Naive thymus-derived CD4-positive, alpha-beta T cell (primary cell): Measurements from ENCODE around the gene NUP160. TPM values are rescaled to one million over a fixed set of nuclear protein-coding genes. Genes with fewer than 3 reads are reported as not detected.

ENCODE experiments used
- ATAC-seq: fragments of 150-1000 bp; cut with Tn5 transposase; 2 replicates; pipeline ENCODE4 v1.10.0; 2021; ENCODE audit warnings: mild to moderate bottlenecking, moderate library complexity
- CTCF ChIA-PET: fragments of 350-600 bp; sonication (Branson Sonifier 250); formaldehyde crosslinking; loops from one replicate; lab custom pipeline; 2021; ENCODE audit warnings: antibody characterized with exemption; lab: Charles Lee
- POLR2A ChIA-PET: fragments of 350-600 bp; sonication (Branson Sonifier 250); formaldehyde crosslinking; loops from one replicate; lab custom pipeline; 2021; ENCODE audit warnings: antibody characterized with exemption, inconsistent platforms; lab: Charles Lee
- DNase-seq, 9 donors: peaks; one replicate each; pipeline versions ENCODE4 v3.0.0 to v3.0.0-alpha.2; 2020 to 2022; ENCODE audit warnings: mixed read lengths in 1 of 9
- H3K27ac ChIP-seq: one replicate; pipeline ENCODE4 v1.7.0; 2013; ENCODE audit warnings: mild to moderate bottlenecking, low read depth, low read length, moderate library complexity
- H3K27me3 ChIP-seq, 2 donors: one replicate each; pipeline ENCODE4 v1.7.0; 2013; ENCODE audit warnings: low read length in 2 of 2, mild to moderate bottlenecking in 2 of 2, moderate library complexity in 2 of 2; ENCODE audit not compliant: control insufficient read depth in 2 of 2, insufficient read depth in 2 of 2
- H3K36me3 ChIP-seq, 3 experiments: 1 replicate in 2 of 3; 2 replicates in 1 of 3; pipeline ENCODE4 v1.7.0; 2013; ENCODE audit warnings: low read length in 3 of 3, mild to moderate bottlenecking in 3 of 3, moderate library complexity in 1 of 3; ENCODE audit not compliant: insufficient read depth in 3 of 3, control insufficient read depth in 2 of 3
- H3K4me1 ChIP-seq, 2 donors: one replicate each; pipeline ENCODE4 v1.7.0; 2013; ENCODE audit warnings: low read length in 2 of 2, mild to moderate bottlenecking in 2 of 2, moderate library complexity in 1 of 2; ENCODE audit not compliant: control insufficient read depth in 2 of 2, insufficient read depth in 2 of 2
- H3K4me3 ChIP-seq: 2 replicates; pipeline ENCODE4 v1.7.0; 2013; ENCODE audit warnings: mild to moderate bottlenecking, low read length
- H3K9me3 ChIP-seq, 3 experiments: 1 replicate in 2 of 3; 2 replicates in 1 of 3; pipeline ENCODE4 v1.7.0; 2013; ENCODE audit warnings: low read length in 3 of 3; ENCODE audit not compliant: control insufficient read depth in 2 of 3
- H3K27ac Mint-ChIP-seq, 9 donors: one replicate each; pipeline ENCODE4 v1.8.0; 2020 to 2022; ENCODE audit warnings: mixed read lengths in 9 of 9, mild to moderate bottlenecking in 8 of 9, moderate library complexity in 5 of 9, inconsistent platforms in 2 of 9
- H3K27me3 Mint-ChIP-seq, 5 donors: one replicate each; pipeline ENCODE4 v1.8.0; 2021 to 2022; ENCODE audit warnings: mixed read lengths in 5 of 5, mild to moderate bottlenecking in 1 of 5
- H3K36me3 Mint-ChIP-seq, 5 donors: one replicate each; pipeline ENCODE4 v1.8.0; 2020 to 2022; ENCODE audit warnings: mixed read lengths in 5 of 5, mild to moderate bottlenecking in 3 of 5, inconsistent platforms in 1 of 5
- H3K4me1 Mint-ChIP-seq, 7 donors: one replicate each; pipeline ENCODE4 v1.8.0; 2020 to 2022; ENCODE audit warnings: mixed read lengths in 7 of 7, mild to moderate bottlenecking in 3 of 7, inconsistent platforms in 1 of 7
- H3K4me3 Mint-ChIP-seq, 10 donors: one replicate each; pipeline ENCODE4 v1.8.0; 2020 to 2022; ENCODE audit warnings: mild to moderate bottlenecking in 10 of 10, mixed read lengths in 10 of 10, moderate library complexity in 6 of 10, inconsistent platforms in 2 of 10
- H3K9me3 Mint-ChIP-seq, 11 donors: one replicate each; pipeline ENCODE4 v1.8.0; 2020 to 2022; ENCODE audit warnings: mixed read lengths in 11 of 11, mild to moderate bottlenecking in 4 of 11, inconsistent platforms in 1 of 11, moderate library complexity in 1 of 11
- intact Hi-C, 2 donors: fragments of 100-400 bp; cut with micrococcal nuclease; formaldehyde crosslinking; loops; one replicate each; pipeline ENCODE4 v1.15.1; 2023
- polyA plus RNA-seq, 2 donors: library from polyadenylated mRNA; unstranded; fragments of 300-500 nt; fragmentation: Illumina TruSeq; gene quantifications; one replicate each; pipeline ENCODE4 v1.2.3, GENCODE V29; 2021
- total RNA-seq, 6 experiments: library from RNA in 5 of 6; stranded (reverse) in 5 of 6; gene quantifications; 1 replicate in 5 of 6; 2 replicates in 1 of 6; pipeline ENCODE4 v1.2.3 and lab custom pipeline; 2021 to 2026

Gene NUP160
- total and polyA plus RNA-seq, 7 experiments from 2014 or later = 35.1 to 68.0 (median 61.1) TPM

- intact Hi-C loops = loop anchor here in 1 of 2 donors (5.0 kb wide), 1 partner anchor 57 kb away; no protein-coding TSS in a partner anchor
- Histone ChIP-seq H3K4me3 (no peak overlapping the region), H3K4me1 (peaks cover 16 to 28% of the 10 kb centered on the region in 2 donors), H3K36me3 (no peaks in the 10 kb centered on the region), H3K9me3 (peaks cover 0 to 6% (median 0%) of the 10 kb centered on the region in 3 experiments), H3K27ac (no peak overlapping the region), H3K27me3 (no peaks in the 10 kb centered on the region)
- Mint-ChIP-seq H3K4me1 (peaks cover 18 to 48% (median 44%) of the 10 kb centered on the region in 7 donors), H3K4me3 (peak overlapping the region in 4 of 10 donors; percentile 17 to 48 (median 20)), H3K27ac (peak overlapping the region in 6 of 9 donors; percentile 9 to 78 (median 52)), H3K27me3 (no peaks in the 10 kb centered on the region), H3K9me3 (peaks cover 1 to 17% (median 6%) of the 10 kb centered on the region in 11 donors), H3K36me3 (peaks cover 0 to 7% (median 4%) of the 10 kb centered on the region in 5 donors)
- CTCF ChIA-PET = interaction anchor here (0.7 to 0.9 kb wide), 2 partner anchors 12 to 21 kb away, joined by 3 to 4 read pairs; no protein-coding TSS in a partner anchor
- POLR2A ChIA-PET = interaction anchor here (2.4 kb wide), 1 partner anchor 9 kb away, joined by 9 read pairs; no protein-coding TSS in a partner anchor
- no peak for ATAC-seq
- no peak for DNase-seq
Observed at GRCh38 chr11:47864901-47865300, 16.8 kb upstream of the NUP160 start.

- H3K4me3 ChIP-seq = no peak overlapping the region
- H3K27ac Mint-ChIP-seq = peak overlapping the region in 8 of 9 donors; percentile 26 to 93 (median 69)
- ChIA-PET CTCF (interaction anchor here (0.6 kb wide), 1 partner anchor 35 kb away, joined by 3 read pairs; no protein-coding TSS in a partner anchor), POLR2A (interaction anchor here (0.6 to 2.4 kb wide), 3 partner anchors 8 to 398 kb away, joined by 3 to 9 read pairs (median 3); no protein-coding TSS in a partner anchor)
- H3K27me3 ChIP-seq = no peaks in the 10 kb centered on the region
- H3K4me1 ChIP-seq = peaks cover 16 to 33% of the 10 kb centered on the region in 2 donors
- H3K27me3 Mint-ChIP-seq = no peaks in the 10 kb centered on the region
- no peak overlapping the region for H3K27ac ChIP-seq
- peaks cover 1 to 17% (median 6%) of the 10 kb centered on the region in 11 donors for H3K9me3 Mint-ChIP-seq
- no peak for ATAC-seq
- peaks cover 14 to 48% (median 44%) of the 10 kb centered on the region in 7 donors for H3K4me1 Mint-ChIP-seq
- H3K36me3 Mint-ChIP-seq = peaks cover 0 to 7% (median 4%) of the 10 kb centered on the region in 5 donors
- intact Hi-C loops = loop anchor here (1.0 to 5.0 kb wide), 4 partner anchors 11 to 191 kb away; no protein-coding TSS in a partner anchor
- H3K9me3 ChIP-seq = peaks cover 0 to 6% (median 0%) of the 10 kb centered on the region in 3 experiments
- H3K4me3 Mint-ChIP-seq = peak overlapping the region in 8 of 10 donors; percentile 15 to 63 (median 52)
- no peaks in the 10 kb centered on the region for H3K36me3 ChIP-seq
- no peak for DNase-seq
Observed at GRCh38 chr11:47863898-47864430, 15.8 kb upstream of the NUP160 start.

GRCh38 chr11:47863189-47863897, 15.2 kb upstream of the NUP160 start:
- H3K9me3 ChIP-seq = peaks cover 0 to 6% (median 0%) of the 10 kb centered on the region in 3 experiments
- peaks cover 13 to 49% (median 44%) of the 10 kb centered on the region in 7 donors for H3K4me1 Mint-ChIP-seq
- H3K27ac ChIP-seq = peak overlapping the region; percentile 40
- peaks cover 16 to 33% of the 10 kb centered on the region in 2 donors for H3K4me1 ChIP-seq
- no peaks in the 10 kb centered on the region for H3K27me3 Mint-ChIP-seq
- H3K9me3 Mint-ChIP-seq = peaks cover 1 to 17% (median 6%) of the 10 kb centered on the region in 11 donors
- peak overlapping the region; percentile 19 to 63 (median 54) for H3K4me3 Mint-ChIP-seq
- intact Hi-C loops = loop anchor here (1.0 to 5.0 kb wide), 4 partner anchors 10 to 191 kb away; no protein-coding TSS in a partner anchor
- ATAC-seq = peak; percentile 76
- H3K27me3 ChIP-seq = no peaks in the 10 kb centered on the region
- peaks cover 0 to 7% (median 4%) of the 10 kb centered on the region in 5 donors for H3K36me3 Mint-ChIP-seq
- POLR2A ChIA-PET = interaction anchor here (2.4 kb wide), 1 partner anchor 8 kb away, joined by 9 read pairs; no protein-coding TSS in a partner anchor
- H3K36me3 ChIP-seq = no peaks in the 10 kb centered on the region
- peak overlapping the region; percentile 47 to 93 (median 70) for H3K27ac Mint-ChIP-seq
- CTCF ChIA-PET = no interaction called here
- H3K4me3 ChIP-seq = no peak overlapping the region
- peak in 7 of 9 donors; percentile 34 to 84 (median 69) for DNase-seq

GRCh38 chr11:47861728-47862127, 13.6 kb upstream of the NUP160 start:
- ChIA-PET CTCF (interaction anchor here (1.5 kb wide), 1 partner anchor 9 kb away, joined by 5 read pairs; no protein-coding TSS in a partner anchor), POLR2A (interaction anchor here (0.8 to 2.1 kb wide), 4 partner anchors 9 to 1165 kb away, joined by 3 to 8 read pairs (median 3); partner anchors contain the start of gene NUP160)
- intact Hi-C loops = loop anchor here in 1 of 2 donors (2.0 to 5.0 kb wide), 2 partner anchors 61 to 193 kb away; no protein-coding TSS in a partner anchor
- Mint-ChIP-seq H3K36me3 (peaks cover 0 to 6% (median 4%) of the 10 kb centered on the region in 5 donors), H3K9me3 (peaks cover 1 to 17% (median 6%) of the 10 kb centered on the region in 11 donors), H3K27ac (peak overlapping the region; percentile 32 to 91 (median 61)), H3K4me3 (peak overlapping the region in 7 of 10 donors; percentile 18 to 70 (median 41)), H3K4me1 (peaks cover 13 to 60% (median 54%) of the 10 kb centered on the region in 7 donors), H3K27me3 (no peaks in the 10 kb centered on the region)
- Histone ChIP-seq H3K27ac (peak overlapping the region; percentile 1), H3K4me1 (peaks cover 16 to 33% of the 10 kb centered on the region in 2 donors), H3K9me3 (peaks cover 0 to 6% (median 0%) of the 10 kb centered on the region in 3 experiments), H3K36me3 (no peaks in the 10 kb centered on the region), H3K4me3 (no peak overlapping the region), H3K27me3 (no peaks in the 10 kb centered on the region)
- peak in 2 of 9 donors; percentile 26 to 27 for DNase-seq
- ATAC-seq = peak; percentile 12

GRCh38 chr11:47860536-47860935, 12.4 kb upstream of the NUP160 start:
- Histone ChIP-seq H3K36me3 (no peaks in the 10 kb centered on the region), H3K4me3 (no peak overlapping the region), H3K4me1 (peaks cover 16 to 33% of the 10 kb centered on the region in 2 donors), H3K27me3 (no peaks in the 10 kb centered on the region), H3K27ac (no peak overlapping the region), H3K9me3 (peaks cover 0 to 6% (median 0%) of the 10 kb centered on the region in 3 experiments)
- Mint-ChIP-seq H3K36me3 (peaks cover 0 to 6% (median 4%) of the 10 kb centered on the region in 5 donors), H3K9me3 (peaks cover 1 to 17% (median 6%) of the 10 kb centered on the region in 11 donors), H3K27me3 (no peaks in the 10 kb centered on the region), H3K4me1 (peaks cover 13 to 60% (median 54%) of the 10 kb centered on the region in 7 donors), H3K4me3 (no peak overlapping the region), H3K27ac (peak overlapping the region in 2 of 9 donors; percentile 41 to 56)
- ATAC-seq = no peak
- POLR2A ChIA-PET = interaction anchor here (1.3 to 2.1 kb wide), 2 partner anchors 13 to 27 kb away, joined by 3 to 8 read pairs; partner anchors contain the start of gene NUP160
- CTCF ChIA-PET = no interaction called here
- DNase-seq = no peak
- intact Hi-C loops = loop anchor here in 1 of 2 donors (5.0 kb wide), 1 partner anchor 62 kb away; no protein-coding TSS in a partner anchor
